AG09319 (cell line): ENCODE measurements around the gene SMC1B.
"Not testable (repeated sequence)": the region's sequence is repeated elsewhere in the genome, so short reads cannot be mapped to it uniquely, and the experiment has no call there.

Experiments
- DNase-seq: peaks from one replicate; pipeline ENCODE4 v3.0.0-alpha.2; 2010; ENCODE audit warnings: low read depth; ENCODE audit errors: extremely low read depth
- CTCF ChIP-seq: IDR thresholded peaks from 2 replicates; pipeline ENCODE4 v1.5.1; 2011; ENCODE audit warnings: low read depth, mild to moderate bottlenecking, inconsistent platforms, low read length, moderate library complexity

The SMC1B gene

DNA sequence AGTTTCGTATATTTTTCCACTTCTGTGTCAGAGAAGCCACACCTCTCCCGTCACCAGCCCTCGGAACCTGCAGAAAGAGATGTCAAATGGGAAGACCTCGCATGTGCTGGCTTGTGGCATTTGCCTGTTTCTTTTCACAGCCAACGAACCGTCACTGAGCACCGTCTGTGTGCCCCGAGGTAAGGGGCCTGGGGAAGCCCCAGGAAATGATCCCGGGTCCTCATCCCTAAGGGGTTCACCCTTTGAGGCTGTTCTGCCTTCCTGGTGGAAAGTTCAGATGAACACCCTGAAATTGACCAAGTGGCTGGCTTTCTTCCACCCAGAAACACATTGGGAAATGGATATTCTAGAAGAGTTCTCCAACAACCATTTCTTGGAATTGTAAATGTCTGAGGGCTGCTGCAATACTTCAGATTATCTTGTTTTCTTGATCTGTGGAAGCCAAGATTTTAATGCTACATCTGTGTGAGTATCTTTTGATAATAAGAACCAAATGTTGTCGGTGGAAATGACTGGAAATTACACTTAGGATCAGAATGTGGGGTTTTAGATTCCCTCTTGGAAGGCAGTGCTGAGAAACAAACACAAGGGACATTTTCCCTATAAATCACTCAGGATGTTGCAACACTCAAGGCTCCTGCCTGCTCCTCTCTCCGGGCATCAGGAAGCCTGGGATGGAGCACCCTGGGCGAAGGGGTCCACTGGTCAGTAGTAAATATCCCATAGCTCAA, 37.7 kb upstream of the SMC1B start:
- peak; percentile 96 for DNase-seq
- no peak for TF ChIP-seq CTCF

DNA sequence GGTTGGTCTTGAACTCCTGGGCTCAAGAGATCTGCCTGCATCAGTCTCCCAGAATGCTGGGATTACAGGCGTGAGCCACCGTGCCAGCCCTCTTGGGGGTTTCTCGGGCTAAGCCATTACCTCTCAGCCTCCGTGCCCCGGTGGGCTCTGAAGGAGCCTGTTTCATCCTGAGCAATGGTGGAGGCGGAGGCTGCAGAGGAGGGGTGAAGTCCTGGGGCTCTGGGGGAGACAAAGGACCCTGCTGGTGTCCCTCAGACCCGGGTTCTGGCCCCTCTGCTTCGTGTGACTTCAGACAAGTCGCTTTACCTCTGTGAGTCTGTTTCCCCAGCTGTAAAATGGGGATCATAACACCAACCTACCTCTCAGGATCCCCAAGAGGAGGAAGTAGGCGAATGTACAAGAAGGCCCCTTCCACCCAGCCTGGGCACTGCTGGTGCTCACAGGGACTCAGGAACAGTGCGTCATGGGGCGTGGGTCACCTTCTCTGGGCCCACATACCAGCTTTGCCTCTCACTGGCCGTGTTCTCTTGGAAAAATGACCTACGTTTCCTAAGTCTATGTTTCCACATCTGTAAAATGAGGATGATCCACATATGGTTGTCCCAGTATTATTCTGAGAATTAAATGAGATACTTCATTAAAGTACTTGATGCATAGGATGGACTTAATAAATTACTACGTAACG, 36.8 kb upstream of the SMC1B start:
- no peak for TF ChIP-seq CTCF
- DNase-seq, result no peak

DNA sequence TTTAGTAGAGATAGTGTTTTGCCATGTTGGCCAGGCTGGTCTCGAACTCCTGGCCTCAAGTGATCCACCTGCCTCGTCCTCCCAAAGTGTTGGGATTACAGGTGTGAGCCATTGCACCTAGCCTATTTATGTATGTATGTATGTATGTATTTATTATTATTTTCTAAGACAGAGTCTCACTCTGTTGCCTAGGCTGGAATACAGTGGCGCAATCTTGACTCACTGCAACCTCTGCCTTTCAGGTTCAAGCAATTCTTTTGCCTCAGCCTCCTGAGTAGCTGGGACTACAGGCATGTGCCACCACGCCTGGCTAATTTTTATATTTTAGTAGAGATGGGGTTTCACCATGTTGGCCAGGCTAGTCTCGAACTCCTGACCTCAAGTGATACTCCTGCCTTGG, 36.0 kb upstream of the SMC1B start:
- not testable (repeated sequence) for DNase-seq

- TF ChIP-seq CTCF, result no peak
- DNase-seq, result no peak
Observed at GRCh38 chr22:45448431-45448830, 35.0 kb upstream of the SMC1B start.

- not testable (repeated sequence) for DNase-seq
Observed at GRCh38 chr22:45447596-45447995, 34.2 kb upstream of the SMC1B start.

DNA sequence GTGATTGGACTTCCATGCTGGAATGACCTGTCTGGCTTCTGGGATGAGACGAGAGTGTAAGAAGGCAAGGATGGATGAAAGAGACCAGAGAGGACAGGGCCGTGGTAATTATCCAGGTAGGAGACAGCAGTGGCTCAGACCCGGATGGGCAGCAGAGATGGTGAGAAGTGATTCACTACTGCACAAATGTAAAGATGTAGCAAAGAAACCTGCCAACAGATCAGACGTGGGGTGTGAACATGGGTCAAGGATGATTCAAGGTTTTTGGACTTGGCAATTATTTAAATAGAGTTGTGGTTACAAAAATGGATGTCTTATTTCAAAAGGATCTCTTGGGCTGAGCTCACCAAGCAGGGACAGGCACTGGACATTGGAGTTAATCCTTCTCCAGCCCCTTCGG, 32.8 kb upstream of the SMC1B start:
- TF ChIP-seq CTCF, result no peak
- no peak for DNase-seq

DNA sequence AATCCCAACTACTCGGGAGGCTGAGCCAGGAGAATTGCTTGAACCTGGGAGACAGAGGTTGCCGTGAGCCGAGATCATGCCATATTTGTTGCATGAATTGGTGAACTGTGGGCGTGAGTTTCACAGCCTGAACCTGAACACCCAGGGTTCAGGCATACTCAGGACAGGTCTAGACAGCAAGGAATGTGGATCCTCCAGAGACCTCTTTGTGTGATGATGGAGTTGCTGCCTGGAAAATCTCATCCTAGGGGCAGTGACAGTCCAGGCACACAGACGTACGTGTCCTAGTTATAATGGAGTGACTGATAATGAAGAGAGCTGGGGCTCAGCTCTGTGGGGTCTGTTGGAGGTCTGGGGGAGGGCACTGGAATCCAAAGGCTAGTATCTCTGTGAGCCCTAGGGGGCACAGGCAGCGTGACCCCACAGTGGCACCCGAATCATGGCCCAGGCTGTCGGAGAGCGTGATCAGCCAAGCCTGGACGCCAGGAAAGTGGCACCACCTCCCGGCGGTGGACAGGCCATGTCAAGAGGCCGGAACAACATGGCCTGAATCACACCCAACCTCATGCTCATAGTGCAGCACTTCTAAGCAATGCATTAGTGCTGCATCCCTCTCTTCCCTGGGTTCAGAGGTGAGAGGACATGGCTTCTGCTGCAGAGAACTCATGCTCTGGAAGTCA, 31.8 kb upstream of the SMC1B start:
- DNase-seq, result no peak
- no peak for TF ChIP-seq CTCF

- TF ChIP-seq CTCF, result no peak
- no peak for DNase-seq
Observed at GRCh38 chr22:45444168-45444567, 30.8 kb upstream of the SMC1B start.
